SU-DHL-6 (cell line): Measurements from ENCODE around the gene SPEG.

Experiments used
- H2AFZ ChIP-seq: fragments of 200-600 bp; sonication (generic); 2 replicates; pipeline ENCODE4 v1.6.1; 2014; ENCODE audit warnings: low read depth, mild to moderate bottlenecking, moderate library complexity, mixed read lengths, antibody characterized with exemption, low read length; ENCODE audit not compliant: severe bottlenecking
- H3F3A ChIP-seq: fragments of 200-600 bp; shearing (Covaris generic); 2 replicates; pipeline ENCODE4 v1.6.0; 2016; ENCODE audit warnings: antibody characterized with exemption, mild to moderate bottlenecking; ENCODE audit not compliant: insufficient read depth
- H3K27ac ChIP-seq: fragments of 200-600 bp; sonication (generic); 2 replicates; pipeline ENCODE4 v1.5.1; 2016; ENCODE audit warnings: low read depth, mild to moderate bottlenecking, low read length, moderate library complexity, mixed read lengths
- H3K27me3 ChIP-seq: fragments of 200-600 bp; sonication (generic), shearing (Covaris generic); 2 replicates; pipeline ENCODE4 v1.6.0; 2014; ENCODE audit warnings: mild to moderate bottlenecking, low read length
- H3K36me3 ChIP-seq: fragments of 200-600 bp; sonication (generic); 2 replicates; pipeline ENCODE4 v1.6.1; 2014; ENCODE audit warnings: mild to moderate bottlenecking, low read length, mixed read lengths
- H3K4me2 ChIP-seq: fragments of 300-600, 200-600 bp; shearing (Covaris generic), sonication (generic); 2 replicates; pipeline ENCODE4 v1.6.0; 2014; ENCODE audit warnings: low read length, low read depth, mild to moderate bottlenecking; ENCODE audit not compliant: poor library complexity, severe bottlenecking
- H3K4me3 ChIP-seq: fragments of 200-600 bp; sonication (generic); 2 replicates; pipeline ENCODE4 v1.5.1; 2014; ENCODE audit warnings: antibody characterized with exemption, low read length, mild to moderate bottlenecking, mixed read lengths; ENCODE audit not compliant: insufficient read depth, poor library complexity, severe bottlenecking
- H3K79me2 ChIP-seq: fragments of 200-600 bp; sonication (generic); 2 replicates; pipeline ENCODE4 v1.6.1; 2014; ENCODE audit warnings: mild to moderate bottlenecking, low read length, moderate library complexity; ENCODE audit not compliant: insufficient read depth
- H3K9ac ChIP-seq: fragments of 200-600 bp; sonication (generic); 2 replicates; pipeline ENCODE4 v1.7.0; 2014; ENCODE audit warnings: mild to moderate bottlenecking, low read length
- H3K9me2 ChIP-seq: fragments of 200-600 bp; sonication (generic); replicated peaks from 2 replicates; pipeline ENCODE4 v1.6.1; 2014; ENCODE audit warnings: low read length; ENCODE audit not compliant: insufficient read depth
- H3K9me3 ChIP-seq: fragments of 200-600 bp; sonication (generic); 2 replicates; pipeline ENCODE4 v1.6.1; 2014; ENCODE audit warnings: low read length, mixed read lengths; ENCODE audit not compliant: insufficient read depth
- H4K20me1 ChIP-seq: fragments of 200-600 bp; sonication (generic); 2 replicates; pipeline ENCODE4 v1.6.1; 2014; ENCODE audit warnings: low read depth, mild to moderate bottlenecking, antibody characterized with exemption, low read length, moderate library complexity, mixed read lengths
- EZH2phosphoT487 ChIP-seq: fragments of 200-600 bp; sonication (generic), shearing (Covaris generic); conservative IDR thresholded peaks from 2 replicates; pipeline ENCODE4 v1.6.1; 2018; ENCODE audit warnings: mild to moderate bottlenecking, antibody characterized with exemption, low read length, moderate library complexity, mixed read lengths
- TF ChIP-seq, protein P1 (sequence below): fragments of 200-600 bp; sonication (generic); IDR thresholded peaks from one replicate; pipeline ENCODE4 v1.5.1; 2017; ENCODE audit warnings: antibody characterized with exemption, mild to moderate bottlenecking, low read length, moderate library complexity; ENCODE audit not compliant: insufficient read depth, poor library complexity, severe bottlenecking

Gene SPEG

DNA sequence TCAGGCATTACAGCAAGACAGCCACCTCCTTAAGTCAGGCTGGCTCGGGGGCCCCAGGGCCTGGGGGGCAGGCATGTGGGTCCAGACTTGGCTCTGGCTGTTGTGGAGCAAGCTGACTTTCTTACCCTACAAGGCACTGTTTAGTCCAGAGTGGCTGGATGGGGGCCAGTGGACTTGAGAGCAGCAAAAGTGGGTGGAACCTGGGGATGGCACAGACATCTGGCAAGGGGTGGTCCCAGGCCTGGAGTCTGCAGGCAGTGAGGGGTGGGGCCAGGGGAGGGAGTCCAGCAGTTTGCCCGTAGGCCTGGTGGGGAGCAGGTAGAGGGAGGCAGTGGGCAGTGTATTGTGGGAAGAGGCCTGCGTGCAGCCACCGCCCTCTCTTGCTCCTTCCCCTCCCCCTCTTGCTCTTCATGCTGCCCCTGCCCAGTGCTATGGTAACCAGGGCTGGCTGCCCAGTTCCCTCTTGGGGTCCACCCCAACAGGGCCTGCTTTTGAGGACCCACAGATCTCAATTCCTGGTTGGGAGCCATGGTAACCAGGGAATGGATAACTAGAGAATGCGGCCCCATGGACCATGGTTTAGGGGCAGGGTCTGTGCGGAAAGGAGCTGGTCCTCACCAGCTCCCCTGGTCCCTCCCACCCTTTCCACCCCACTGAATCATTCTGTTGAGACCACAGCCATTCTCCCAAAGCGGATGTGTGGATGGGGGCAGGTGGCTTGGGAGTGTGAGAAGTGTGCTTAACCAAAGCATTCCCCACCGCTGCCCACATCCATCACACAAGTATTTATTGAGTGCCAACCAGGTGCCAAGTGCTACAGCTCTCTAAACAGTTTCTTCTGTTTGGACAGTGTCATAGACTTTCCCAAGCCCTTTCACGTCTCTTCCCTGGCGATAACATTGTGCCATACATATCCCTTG lies 19.3 kb downstream of the SPEG start:
- no peak overlapping the region for H3K4me2 ChIP-seq
- H3K4me3 ChIP-seq, result no peak overlapping the region
- H2AFZ ChIP-seq, result no peak overlapping the region
- no peaks in the 10 kb centered on the region for H3K36me3 ChIP-seq
- H4K20me1 ChIP-seq, result no peaks in the 10 kb centered on the region
- no peak overlapping the region for H3K27ac ChIP-seq
- H3K27me3 ChIP-seq, result no peaks in the 10 kb centered on the region
- H3K9ac ChIP-seq, result no peak overlapping the region
- H3K79me2 ChIP-seq, result no peaks in the 10 kb centered on the region
- H3K9me2 ChIP-seq, result no peaks in the 10 kb centered on the region
- H3K9me3 ChIP-seq, result no peaks in the 10 kb centered on the region
- TF ChIP-seq, protein P1, sequence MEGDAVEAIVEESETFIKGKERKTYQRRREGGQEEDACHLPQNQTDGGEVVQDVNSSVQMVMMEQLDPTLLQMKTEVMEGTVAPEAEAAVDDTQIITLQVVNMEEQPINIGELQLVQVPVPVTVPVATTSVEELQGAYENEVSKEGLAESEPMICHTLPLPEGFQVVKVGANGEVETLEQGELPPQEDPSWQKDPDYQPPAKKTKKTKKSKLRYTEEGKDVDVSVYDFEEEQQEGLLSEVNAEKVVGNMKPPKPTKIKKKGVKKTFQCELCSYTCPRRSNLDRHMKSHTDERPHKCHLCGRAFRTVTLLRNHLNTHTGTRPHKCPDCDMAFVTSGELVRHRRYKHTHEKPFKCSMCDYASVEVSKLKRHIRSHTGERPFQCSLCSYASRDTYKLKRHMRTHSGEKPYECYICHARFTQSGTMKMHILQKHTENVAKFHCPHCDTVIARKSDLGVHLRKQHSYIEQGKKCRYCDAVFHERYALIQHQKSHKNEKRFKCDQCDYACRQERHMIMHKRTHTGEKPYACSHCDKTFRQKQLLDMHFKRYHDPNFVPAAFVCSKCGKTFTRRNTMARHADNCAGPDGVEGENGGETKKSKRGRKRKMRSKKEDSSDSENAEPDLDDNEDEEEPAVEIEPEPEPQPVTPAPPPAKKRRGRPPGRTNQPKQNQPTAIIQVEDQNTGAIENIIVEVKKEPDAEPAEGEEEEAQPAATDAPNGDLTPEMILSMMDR, result no peak
- no peak for TF ChIP-seq EZH2phosphoT487
- H3F3A ChIP-seq, result no peaks in the 10 kb centered on the region

DNA sequence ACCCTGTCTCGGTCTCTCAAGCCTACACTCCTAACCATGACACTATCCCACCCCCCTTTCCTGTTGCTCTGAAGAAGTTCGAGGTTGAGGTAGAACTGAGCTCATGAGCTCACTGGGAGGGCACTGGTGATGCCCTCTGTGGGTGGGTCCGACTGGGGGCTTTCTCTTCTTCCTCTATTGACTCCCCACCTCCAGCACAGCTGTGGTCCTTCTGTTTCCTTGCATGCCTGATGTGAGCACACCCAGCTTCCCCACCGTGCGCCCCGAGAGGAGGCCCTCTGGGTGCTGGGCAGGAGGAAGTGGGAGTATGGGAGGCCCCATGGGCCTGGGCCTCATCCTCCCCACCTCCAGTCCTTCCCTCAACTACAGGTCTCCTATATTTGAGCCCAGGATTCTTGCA lies 20.9 kb downstream of the SPEG start:
- H3K27me3 ChIP-seq, result no peaks in the 10 kb centered on the region
- no peaks in the 10 kb centered on the region for H3K36me3 ChIP-seq
- no peak overlapping the region for H3K4me2 ChIP-seq
- H3K79me2 ChIP-seq, result no peaks in the 10 kb centered on the region
- no peaks in the 10 kb centered on the region for H3K9me3 ChIP-seq
- H4K20me1 ChIP-seq, result no peaks in the 10 kb centered on the region
- no peak overlapping the region for H2AFZ ChIP-seq
- no peak overlapping the region for H3K9ac ChIP-seq
- H3K4me3 ChIP-seq, result no peak overlapping the region
- no peaks in the 10 kb centered on the region for H3K9me2 ChIP-seq
- no peak overlapping the region for H3K27ac ChIP-seq
- TF ChIP-seq, protein P1, result no peak
- TF ChIP-seq EZH2phosphoT487, result no peak
- no peaks in the 10 kb centered on the region for H3F3A ChIP-seq

DNA sequence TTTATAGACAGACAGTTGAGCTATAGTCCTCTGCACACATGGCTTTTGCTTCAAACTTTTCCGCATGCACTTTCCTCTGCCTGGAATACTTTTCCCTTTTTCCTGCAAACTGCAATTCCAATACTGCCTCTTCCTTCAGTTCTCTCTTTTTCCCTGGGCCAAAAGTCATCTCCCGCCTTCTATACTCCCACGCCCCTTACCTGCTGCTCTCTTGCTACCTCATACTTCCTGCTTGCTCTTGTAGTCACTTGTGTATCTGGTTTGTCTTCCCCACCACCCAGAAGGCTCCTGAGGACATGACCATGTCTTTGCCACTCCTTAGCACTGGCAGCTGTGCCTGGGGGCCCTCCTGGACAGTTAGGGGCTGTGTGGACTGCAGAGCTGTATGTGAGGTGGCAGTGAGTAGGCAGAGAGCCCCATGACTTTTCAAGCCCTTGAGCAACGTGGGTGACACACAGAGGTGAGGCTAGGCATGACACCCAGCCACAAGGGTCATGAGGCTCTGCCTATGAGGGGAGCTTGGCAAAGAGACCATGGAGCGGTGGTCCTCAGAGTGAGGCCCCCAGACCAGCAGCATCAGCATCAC lies 23.2 kb downstream of the SPEG start:
- Histone ChIP-seq H3K27me3 (no peaks in the 10 kb centered on the region), H3F3A (no peaks in the 10 kb centered on the region), H3K9me3 (no peaks in the 10 kb centered on the region), H3K9me2 (no peaks in the 10 kb centered on the region), H2AFZ (no peak overlapping the region), H3K79me2 (no peaks in the 10 kb centered on the region), H3K4me2 (no peak overlapping the region), H3K36me3 (no peaks in the 10 kb centered on the region), H3K9ac (no peak overlapping the region), H3K4me3 (no peak overlapping the region), H3K27ac (no peak overlapping the region), H4K20me1 (no peaks in the 10 kb centered on the region)
- TF ChIP-seq EZH2phosphoT487, result no peak
- TF ChIP-seq, protein P1, result no peak
